ENCODE data around the gene NISCH.

DNA sequence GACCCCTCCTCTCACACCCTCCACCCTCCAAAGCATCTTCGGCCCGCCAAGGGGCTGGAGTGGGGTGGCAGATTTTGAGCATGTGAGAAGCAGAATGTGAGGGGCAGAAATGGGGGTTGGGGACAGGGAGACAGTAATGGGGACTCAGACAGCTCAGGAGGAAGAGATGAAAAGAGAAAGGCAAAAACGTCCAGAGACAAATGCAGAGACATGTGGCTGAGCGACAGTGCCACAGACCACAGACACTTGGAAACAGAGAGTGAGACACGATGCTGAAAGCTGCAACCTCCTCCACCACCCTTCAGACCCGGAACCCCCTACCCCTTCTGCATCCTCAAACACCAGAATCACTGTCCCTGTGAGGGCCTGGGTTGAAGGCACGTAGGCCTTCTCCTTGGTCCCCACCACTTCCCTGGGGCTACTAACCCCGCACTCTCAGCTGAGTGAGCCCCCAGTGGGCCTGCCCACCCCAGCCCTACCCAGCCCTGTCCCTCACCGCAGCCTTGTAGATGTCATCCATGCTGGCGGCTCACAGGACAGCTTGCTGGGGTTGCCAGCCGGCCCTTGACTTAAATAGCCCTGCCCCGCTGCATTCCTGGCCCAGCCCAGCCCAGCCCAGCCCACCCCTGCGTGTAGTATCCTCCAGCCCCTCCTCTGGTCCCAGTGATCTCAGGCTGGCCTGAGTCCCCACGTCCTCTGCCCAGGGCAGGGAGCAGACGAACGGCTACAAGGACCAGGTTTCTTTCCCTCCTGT, 1.7 kb upstream of the NISCH start, which contains the start of gene TNNC1:
- TF ChIP-seq, protein P1, sequence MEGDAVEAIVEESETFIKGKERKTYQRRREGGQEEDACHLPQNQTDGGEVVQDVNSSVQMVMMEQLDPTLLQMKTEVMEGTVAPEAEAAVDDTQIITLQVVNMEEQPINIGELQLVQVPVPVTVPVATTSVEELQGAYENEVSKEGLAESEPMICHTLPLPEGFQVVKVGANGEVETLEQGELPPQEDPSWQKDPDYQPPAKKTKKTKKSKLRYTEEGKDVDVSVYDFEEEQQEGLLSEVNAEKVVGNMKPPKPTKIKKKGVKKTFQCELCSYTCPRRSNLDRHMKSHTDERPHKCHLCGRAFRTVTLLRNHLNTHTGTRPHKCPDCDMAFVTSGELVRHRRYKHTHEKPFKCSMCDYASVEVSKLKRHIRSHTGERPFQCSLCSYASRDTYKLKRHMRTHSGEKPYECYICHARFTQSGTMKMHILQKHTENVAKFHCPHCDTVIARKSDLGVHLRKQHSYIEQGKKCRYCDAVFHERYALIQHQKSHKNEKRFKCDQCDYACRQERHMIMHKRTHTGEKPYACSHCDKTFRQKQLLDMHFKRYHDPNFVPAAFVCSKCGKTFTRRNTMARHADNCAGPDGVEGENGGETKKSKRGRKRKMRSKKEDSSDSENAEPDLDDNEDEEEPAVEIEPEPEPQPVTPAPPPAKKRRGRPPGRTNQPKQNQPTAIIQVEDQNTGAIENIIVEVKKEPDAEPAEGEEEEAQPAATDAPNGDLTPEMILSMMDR (IDR thresholded peaks at IDR 0.05) = no peak
- no peak for TF ChIP-seq EZH2 (IDR thresholded peaks at IDR 0.05)
- TF ChIP-seq EZH2phosphoT487 (IDR thresholded peaks at IDR 0.05) = no peak
